HCT116 (cell line): ENCODE measurements around the gene CPLANE2.

Source experiments
- CBX3 ChIP-seq: IDR thresholded peaks from 2 replicates; pipeline ENCODE4 v1.6.1; 2012; ENCODE audit warnings: low read depth
- EZH2 ChIP-seq: fragments of 200-600 bp; sonication (generic); IDR thresholded peaks from 2 replicates; pipeline ENCODE4 v1.6.1; 2017; ENCODE audit warnings: antibody characterized with exemption, mixed run types
- EZH2phosphoT487 ChIP-seq: fragments of 200-600 bp; IDR thresholded peaks from 2 replicates; pipeline ENCODE4 v1.6.1; 2018; ENCODE audit warnings: antibody characterized with exemption, borderline replicate concordance
- POLR2A ChIP-seq: IDR thresholded peaks from 2 replicates; pipeline ENCODE4 v1.7.0; 2011; ENCODE audit warnings: borderline replicate concordance; ENCODE audit not compliant: insufficient read depth, insufficient read length; ENCODE audit errors: extremely low read depth
- POLR2AphosphoS5 ChIP-seq: IDR thresholded peaks from 2 replicates; pipeline ENCODE4 v1.6.1; 2011; ENCODE audit warnings: mild to moderate bottlenecking, low read depth, low read length, moderate library complexity
- REST ChIP-seq: IDR thresholded peaks from 2 replicates; pipeline ENCODE4 v1.6.1; 2012; ENCODE audit warnings: low read depth
- SP1 ChIP-seq: IDR thresholded peaks from 2 replicates; pipeline ENCODE4 v1.6.1; 2012; ENCODE audit warnings: low read depth
- TCF7L2 ChIP-seq: IDR thresholded peaks from 2 replicates; pipeline ENCODE4 v1.7.0; 2011; ENCODE audit warnings: borderline replicate concordance, inconsistent platforms; ENCODE audit not compliant: insufficient read depth, insufficient read length; ENCODE audit errors: extremely low read depth
- YY1 ChIP-seq: IDR thresholded peaks from 2 replicates; pipeline ENCODE4 v1.6.1; 2011; ENCODE audit warnings: low read length, low read depth, moderate library complexity, mild to moderate bottlenecking; ENCODE audit not compliant: insufficient replicate concordance; ENCODE audit errors: extremely low read depth
- ZFX ChIP-seq: fragments of 450-650 bp; IDR thresholded peaks from 2 replicates; pipeline ENCODE4 v1.6.1; 2017
- ZNF274 ChIP-seq: fragments of 200-500 bp; sonication (Bioruptor generic); IDR thresholded peaks from 2 replicates; pipeline ENCODE4 v1.6.1; 2014; ENCODE audit warnings: mild to moderate bottlenecking, low read depth, low read length, inconsistent platforms
- TF ChIP-seq, protein P1 (sequence below), 3 experiments: fragments of 200-600 bp in 1 of 3; sonication (generic) in 1 of 3; IDR thresholded peaks in 2 of 3; conservative IDR thresholded peaks in 1 of 3; 2 replicates each; pipeline ENCODE4 v1.5.1; 2012 to 2017; ENCODE audit warnings: low read depth in 2 of 3, low read length in 2 of 3, antibody characterized with exemption in 1 of 3, borderline replicate concordance in 1 of 3, control low read depth in 1 of 3, mild to moderate bottlenecking in 1 of 3, mixed read lengths in 1 of 3, mixed run types in 1 of 3, moderate library complexity in 1 of 3; ENCODE audit not compliant: insufficient read depth in 1 of 3

GRCh38 chr1:16219968-16220500 is 16.9 kb downstream of the CPLANE2 start:
- TF ChIP-seq POLR2AphosphoS5 (no peak), ZFX (no peak), EZH2 (no peak), SP1 (no peak), POLR2A (no peak), TCF7L2 (no peak), REST (no peak), CBX3 (no peak), EZH2phosphoT487 (no peak), YY1 (no peak), ZNF274 (no peak)
- TF ChIP-seq, protein P1, sequence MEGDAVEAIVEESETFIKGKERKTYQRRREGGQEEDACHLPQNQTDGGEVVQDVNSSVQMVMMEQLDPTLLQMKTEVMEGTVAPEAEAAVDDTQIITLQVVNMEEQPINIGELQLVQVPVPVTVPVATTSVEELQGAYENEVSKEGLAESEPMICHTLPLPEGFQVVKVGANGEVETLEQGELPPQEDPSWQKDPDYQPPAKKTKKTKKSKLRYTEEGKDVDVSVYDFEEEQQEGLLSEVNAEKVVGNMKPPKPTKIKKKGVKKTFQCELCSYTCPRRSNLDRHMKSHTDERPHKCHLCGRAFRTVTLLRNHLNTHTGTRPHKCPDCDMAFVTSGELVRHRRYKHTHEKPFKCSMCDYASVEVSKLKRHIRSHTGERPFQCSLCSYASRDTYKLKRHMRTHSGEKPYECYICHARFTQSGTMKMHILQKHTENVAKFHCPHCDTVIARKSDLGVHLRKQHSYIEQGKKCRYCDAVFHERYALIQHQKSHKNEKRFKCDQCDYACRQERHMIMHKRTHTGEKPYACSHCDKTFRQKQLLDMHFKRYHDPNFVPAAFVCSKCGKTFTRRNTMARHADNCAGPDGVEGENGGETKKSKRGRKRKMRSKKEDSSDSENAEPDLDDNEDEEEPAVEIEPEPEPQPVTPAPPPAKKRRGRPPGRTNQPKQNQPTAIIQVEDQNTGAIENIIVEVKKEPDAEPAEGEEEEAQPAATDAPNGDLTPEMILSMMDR (IDR thresholded peaks at IDR 0.05 in 2 of 3, conservative IDR thresholded peaks at IDR 0.05 in 1 of 3; ENCODE audit: borderline replicate concordance in 1 of 3, insufficient read depth in 1 of 3, low read depth in 2 of 3, low read length in 2 of 3) = no peak
